GM19099 (cell line): ENCODE data around the gene TM4SF5.
A peak's percentile ranks its signal among the peaks of the same experiment; 100 is the strongest.

Experiments used
- POLR2A ChIP-seq: IDR thresholded peaks from 3 replicates; pipeline ENCODE4 v1.6.1; 2011; ENCODE audit warnings: low read depth; ENCODE audit not compliant: insufficient read length; ENCODE audit errors: extremely low read depth

The TM4SF5 gene

GRCh38 chr17:4772235-4772613 is 538 bp downstream of the TM4SF5 start:
- TF ChIP-seq POLR2A = no peak

DNA sequence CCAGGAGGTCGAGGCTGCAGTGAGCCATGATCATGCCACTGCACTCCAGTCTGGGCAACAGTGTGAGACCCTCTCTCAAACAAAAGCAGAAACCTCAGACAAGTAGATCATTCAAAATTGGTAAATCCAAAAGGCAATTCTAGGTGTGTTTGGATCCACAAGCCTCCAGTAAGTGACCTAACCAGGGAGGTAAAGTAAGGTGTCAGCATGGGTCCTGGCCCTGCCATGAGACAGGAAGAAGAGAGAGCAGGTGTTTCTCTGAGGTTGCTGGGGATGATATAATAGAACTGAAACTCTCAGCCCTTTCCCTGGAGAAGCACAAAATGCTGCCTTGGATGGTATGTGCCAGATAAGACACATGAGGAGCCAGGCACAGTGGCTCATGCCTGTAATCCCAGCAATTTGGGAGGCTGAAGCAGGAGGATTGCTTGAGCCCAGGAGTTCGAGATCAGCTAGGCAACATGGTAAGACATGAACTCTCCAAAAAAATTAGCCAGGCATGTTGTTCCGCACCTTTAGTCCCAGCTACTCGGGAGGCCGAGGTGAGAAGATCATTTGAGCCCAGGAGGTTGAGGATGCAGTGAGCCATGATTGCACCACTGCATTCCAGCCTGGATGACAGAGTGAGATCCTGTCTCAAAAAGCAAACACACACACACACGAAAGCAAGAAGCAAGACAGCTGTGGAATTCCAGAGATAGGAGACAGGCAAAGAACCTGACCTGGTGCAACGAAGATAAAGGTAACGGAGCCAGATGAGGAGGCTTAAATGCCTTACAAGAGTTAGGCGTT is 6.5 kb downstream of the TM4SF5 start:
- TF ChIP-seq POLR2A = no peak

GRCh38 chr17:4780325-4780955 is 8.8 kb downstream of the TM4SF5 start:
- no peak for TF ChIP-seq POLR2A

DNA sequence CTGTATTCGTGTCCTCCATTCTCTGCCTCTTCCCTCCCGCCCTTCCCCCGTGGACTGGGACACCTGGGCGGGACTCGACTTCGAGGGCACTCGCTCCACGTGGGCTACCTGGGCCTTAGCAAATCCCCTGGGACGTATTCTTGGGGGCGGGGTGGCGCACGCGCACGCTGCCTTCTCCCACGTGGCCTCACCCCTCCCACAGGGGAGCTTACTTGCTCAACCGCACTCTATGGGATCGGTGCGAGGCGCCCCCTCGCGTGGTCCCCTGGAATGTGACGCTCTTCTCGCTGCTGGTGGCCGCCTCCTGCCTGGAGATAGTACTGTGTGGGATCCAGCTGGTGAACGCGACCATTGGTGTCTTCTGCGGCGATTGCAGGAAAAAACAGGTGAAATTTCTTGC is 11.0 kb downstream of the TM4SF5 start:
- no peak for TF ChIP-seq POLR2A

DNA sequence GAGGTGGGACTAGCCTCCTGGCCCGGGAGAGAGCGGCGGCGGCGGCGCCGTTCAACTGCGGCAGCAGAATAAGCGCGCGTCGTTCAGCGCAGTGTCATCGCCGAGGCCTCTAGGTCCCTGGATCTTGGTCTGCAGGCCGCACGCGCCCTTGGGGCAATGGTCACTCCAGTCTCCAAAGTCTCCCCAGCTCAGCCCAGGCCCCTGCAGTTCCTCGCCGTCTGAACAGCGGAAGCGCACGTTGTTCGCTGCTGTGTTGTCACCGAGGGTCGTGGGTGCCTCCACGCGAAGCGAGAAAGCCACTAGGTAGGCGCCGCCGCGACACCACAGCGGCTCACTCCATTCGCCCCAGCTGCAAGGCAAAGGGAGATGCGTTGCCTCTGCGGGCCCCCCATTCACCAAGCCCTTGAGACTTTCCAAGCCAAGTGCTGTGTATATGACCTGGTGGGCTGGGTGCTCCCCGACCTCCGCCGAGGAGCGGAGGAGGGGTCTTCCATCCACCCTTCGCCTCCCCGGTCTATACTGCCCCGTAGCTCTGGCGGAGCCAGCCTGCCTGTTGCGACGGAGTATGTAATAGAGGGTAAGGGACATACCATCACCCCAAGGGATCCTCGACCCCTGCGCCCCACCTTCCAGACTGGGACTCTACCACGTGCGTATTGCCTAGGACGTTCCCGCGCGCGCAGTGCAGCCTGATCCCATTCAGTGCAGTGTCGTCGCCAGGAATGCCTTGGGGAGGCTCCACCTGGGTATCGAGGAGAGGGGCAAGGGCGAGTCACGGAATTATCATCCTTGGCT is 13.8 kb downstream of the TM4SF5 start:
- TF ChIP-seq POLR2A = no peak

DNA sequence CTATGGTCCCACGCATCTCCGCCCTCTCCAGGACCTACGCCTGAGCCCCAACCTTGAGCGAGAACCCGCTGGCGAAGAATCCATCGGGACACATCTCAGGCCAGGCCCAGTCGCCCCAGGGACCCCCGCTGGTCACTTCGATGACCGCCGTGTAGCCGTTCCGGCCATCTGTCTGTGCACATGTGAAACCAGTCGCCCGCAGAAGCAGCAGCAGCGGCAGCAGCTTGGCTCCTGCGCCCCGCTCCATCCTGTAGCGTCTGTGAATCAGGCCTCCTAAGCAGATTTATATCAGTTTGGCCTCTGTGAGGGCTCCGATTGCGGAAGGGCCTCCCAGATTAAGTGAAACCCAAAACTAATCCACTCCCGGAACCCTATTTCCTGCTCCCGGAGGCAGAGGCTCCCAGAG is 14.4 kb downstream of the TM4SF5 start, which contains the start of gene VMO1:
VMO1 (minus strand) TSS at position 259 of the 406 bp plus-strand sequence; CDS start at position 247, 12 bp downstream.
- no peak for TF ChIP-seq POLR2A

- TF ChIP-seq POLR2A = no peak
Measured at GRCh38 chr17:4786516-4786915, 14.8 kb downstream of the TM4SF5 start.

GRCh38 chr17:4788159-4788806 is 16.6 kb downstream of the TM4SF5 start:
- TF ChIP-seq POLR2A = no peak

DNA sequence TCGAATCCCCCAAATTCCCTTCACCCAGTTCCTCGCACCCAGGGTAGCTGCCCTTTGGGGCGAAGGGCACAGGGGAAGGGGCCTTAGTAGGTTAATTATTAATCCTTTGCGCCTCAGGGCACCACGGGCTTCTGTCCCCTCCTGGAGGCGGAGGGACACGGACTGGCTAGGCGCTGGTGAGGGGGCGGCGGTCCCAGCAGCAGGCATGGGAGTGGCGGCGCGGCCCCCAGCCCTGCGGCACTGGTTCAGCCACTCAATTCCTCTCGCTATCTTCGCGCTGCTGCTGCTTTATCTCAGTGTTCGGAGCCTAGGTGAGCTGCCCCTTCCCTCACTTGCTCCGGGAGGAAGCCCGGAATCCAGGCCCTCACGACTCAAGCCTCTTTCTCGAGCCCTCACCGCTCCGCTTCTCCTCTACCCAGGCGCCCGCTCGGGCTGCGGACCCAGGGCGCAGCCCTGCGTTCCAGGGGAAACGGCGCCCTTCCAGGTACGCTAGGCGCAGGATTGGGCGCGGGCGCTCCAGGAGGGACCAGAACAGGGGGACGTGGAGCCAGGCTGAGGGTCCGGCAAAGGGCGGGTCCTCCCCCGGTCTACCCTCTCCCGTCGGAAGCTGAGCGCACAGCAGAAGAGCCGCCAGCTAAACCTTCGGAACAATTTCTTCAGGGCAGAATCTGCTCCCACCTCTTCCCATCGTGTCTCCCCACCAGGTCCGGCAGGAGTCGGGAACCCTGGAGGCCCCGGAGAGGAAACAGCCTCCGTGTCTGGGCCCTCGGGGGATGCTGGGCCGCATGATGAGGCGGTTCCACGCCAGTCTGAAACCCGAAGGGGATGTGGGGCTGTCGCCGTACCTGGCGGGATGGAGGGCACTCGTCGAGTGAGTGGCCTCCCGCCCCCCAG is 17.4 kb downstream of the TM4SF5 start, which contains the start of gene GLTPD2:
GLTPD2 (plus strand) TSS at position 158 of the 894 bp plus-strand sequence; CDS start at position 206, 48 bp downstream.
- TF ChIP-seq POLR2A = no peak

GRCh38 chr17:4789701-4789950 is 17.9 kb downstream of the TM4SF5 start:
- no peak for TF ChIP-seq POLR2A

- TF ChIP-seq POLR2A = peak; percentile 61
Measured at GRCh38 chr17:4789951-4790704, 18.4 kb downstream of the TM4SF5 start.

- no peak for TF ChIP-seq POLR2A
Measured at GRCh38 chr17:4790705-4791088, 19.0 kb downstream of the TM4SF5 start.

GRCh38 chr17:4795168-4795567 is 23.5 kb downstream of the TM4SF5 start:
- TF ChIP-seq POLR2A = no peak

GRCh38 chr17:4796552-4796920 is 24.9 kb downstream of the TM4SF5 start:
- no peak for TF ChIP-seq POLR2A

- TF ChIP-seq POLR2A = no peak
Measured at GRCh38 chr17:4800462-4801196, 28.9 kb downstream of the TM4SF5 start.
